Stomach (tissue), 4 donors: ENCODE data around the gene IQGAP2.
"Not testable (repeated sequence)": the region's sequence is repeated elsewhere in the genome, so short reads cannot be mapped to it uniquely, and the experiment has no call there.

Experiments used
- CTCF ChIP-seq, 7 experiments: fragments of 450-650 bp in 4 of 7; fragments of 200-600 bp in 3 of 7; sonication (generic) in 3 of 7; IDR thresholded peaks; one replicate each; pipeline ENCODE4 v1.5.1; 2016 to 2019; ENCODE audit warnings: antibody characterized with exemption in 7 of 7, control low read depth in 2 of 7, mild to moderate bottlenecking in 1 of 7
- POLR2A ChIP-seq, 4 donors: fragments of 450-650 bp; IDR thresholded peaks; one replicate each; pipeline ENCODE4 v1.6.1; 2016; ENCODE audit warnings: antibody characterized with exemption in 4 of 4, control low read depth in 2 of 4, mild to moderate bottlenecking in 1 of 4, moderate library complexity in 1 of 4

GRCh38 chr5:76550881-76551280, 147.8 kb downstream of the IQGAP2 start:
- TF ChIP-seq CTCF, POLR2A (IDR thresholded peaks at IDR 0.05): not testable (repeated sequence)
